Fibroblast of lung (primary cell): Measurements from ENCODE around the gene TEX2.

Experiments
- EZH2 ChIP-seq: IDR thresholded peaks from 2 replicates; pipeline ENCODE4 v1.5.1; 2012; ENCODE audit warnings: low read length, control low read depth, mild to moderate bottlenecking; ENCODE audit errors: missing control alignments
- TF ChIP-seq, protein P1 (sequence below), 2 donors: IDR thresholded peaks in 1 of 2; conservative IDR thresholded peaks in 1 of 2; 1 replicate in 1 of 2; 2 replicates in 1 of 2; pipeline ENCODE4 v1.5.1; 2011 to 2012; ENCODE audit warnings: low read length in 2 of 2, control low read depth in 1 of 2, inconsistent platforms in 1 of 2, low read depth in 1 of 2, mild to moderate bottlenecking in 1 of 2

DNA sequence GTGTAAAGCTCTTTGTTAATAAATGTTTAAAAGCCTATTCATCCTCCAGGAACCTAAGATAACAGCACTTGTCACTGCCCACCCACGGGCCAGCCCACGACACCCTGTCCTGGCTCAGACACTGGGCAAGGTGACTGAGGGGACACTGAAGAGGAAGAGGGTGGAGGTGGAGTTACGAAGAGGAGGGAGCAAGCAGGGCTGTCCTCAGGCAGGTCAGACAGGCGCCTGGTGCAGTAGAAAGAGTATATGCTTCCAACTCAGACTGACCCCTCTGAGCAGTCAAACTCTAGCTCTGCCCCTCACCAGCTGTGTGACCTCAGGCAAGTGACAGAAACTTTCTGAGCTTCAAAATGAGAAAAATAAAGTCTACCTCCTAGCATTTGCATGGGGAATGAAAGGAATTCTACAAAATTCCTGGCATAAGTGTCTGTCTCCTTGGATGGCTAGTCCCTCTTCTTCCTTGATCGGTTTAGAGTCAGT lies 22.8 kb downstream of the TEX2 start:
- TF ChIP-seq, protein P1, sequence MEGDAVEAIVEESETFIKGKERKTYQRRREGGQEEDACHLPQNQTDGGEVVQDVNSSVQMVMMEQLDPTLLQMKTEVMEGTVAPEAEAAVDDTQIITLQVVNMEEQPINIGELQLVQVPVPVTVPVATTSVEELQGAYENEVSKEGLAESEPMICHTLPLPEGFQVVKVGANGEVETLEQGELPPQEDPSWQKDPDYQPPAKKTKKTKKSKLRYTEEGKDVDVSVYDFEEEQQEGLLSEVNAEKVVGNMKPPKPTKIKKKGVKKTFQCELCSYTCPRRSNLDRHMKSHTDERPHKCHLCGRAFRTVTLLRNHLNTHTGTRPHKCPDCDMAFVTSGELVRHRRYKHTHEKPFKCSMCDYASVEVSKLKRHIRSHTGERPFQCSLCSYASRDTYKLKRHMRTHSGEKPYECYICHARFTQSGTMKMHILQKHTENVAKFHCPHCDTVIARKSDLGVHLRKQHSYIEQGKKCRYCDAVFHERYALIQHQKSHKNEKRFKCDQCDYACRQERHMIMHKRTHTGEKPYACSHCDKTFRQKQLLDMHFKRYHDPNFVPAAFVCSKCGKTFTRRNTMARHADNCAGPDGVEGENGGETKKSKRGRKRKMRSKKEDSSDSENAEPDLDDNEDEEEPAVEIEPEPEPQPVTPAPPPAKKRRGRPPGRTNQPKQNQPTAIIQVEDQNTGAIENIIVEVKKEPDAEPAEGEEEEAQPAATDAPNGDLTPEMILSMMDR (conservative IDR thresholded peaks at IDR 0.05 in 1 of 2, IDR thresholded peaks at IDR 0.05 in 1 of 2; ENCODE audit: low read depth in 1 of 2, low read length in 2 of 2): peak in 1 of 2 donors; percentile 13
- no peak for TF ChIP-seq EZH2
